ENCODE measurements around the gene MACC1.
"Not testable (repeated sequence)": the region's sequence is repeated elsewhere in the genome, so short reads cannot be mapped to it uniquely, and the experiment has no call there.

MACC1 gene

GRCh38 chr7:20128001-20128400, 89.2 kb downstream of the MACC1 start:
- no peak for DNase-seq (ENCODE audit: extremely low spot score)
- ChIA-PET CTCF (interaction anchor here (1.3 to 2.9 kb wide), 2 partner anchors 12 to 18 kb away, joined by 3 to 11 read pairs; no protein-coding TSS in a partner anchor), POLR2A (no interaction called here)
- TF ChIP-seq CTCF (IDR thresholded peaks at IDR 0.05; ENCODE audit: control extremely low read depth, extremely low read depth, low read depth, missing control alignments): no peak

DNA sequence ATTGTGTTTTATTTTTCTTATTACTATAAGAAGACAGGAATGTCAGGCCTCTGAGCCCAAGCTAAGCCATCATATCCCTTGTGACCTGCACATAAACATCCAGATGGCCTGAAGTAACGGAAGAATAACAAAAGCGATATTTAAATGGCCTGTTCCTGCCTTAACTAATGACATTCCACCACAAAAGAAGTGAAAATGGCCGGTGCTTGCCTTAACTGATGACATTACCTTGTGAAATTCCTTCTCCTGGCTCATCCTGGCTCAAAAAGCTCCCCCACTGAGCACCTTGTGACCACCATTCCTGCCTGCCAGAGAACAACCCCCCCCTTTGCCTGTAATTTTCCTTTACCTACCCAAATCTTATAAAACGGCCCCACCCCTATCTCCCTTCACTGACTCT, 91.1 kb downstream of the MACC1 start:
- CTCF ChIA-PET: interaction anchor here (1.7 kb wide), 1 partner anchor 13 kb away, joined by 4 read pairs; no protein-coding TSS in a partner anchor
- POLR2A ChIA-PET; DNase-seq (ENCODE audit: extremely low spot score): not testable (repeated sequence)

DNA sequence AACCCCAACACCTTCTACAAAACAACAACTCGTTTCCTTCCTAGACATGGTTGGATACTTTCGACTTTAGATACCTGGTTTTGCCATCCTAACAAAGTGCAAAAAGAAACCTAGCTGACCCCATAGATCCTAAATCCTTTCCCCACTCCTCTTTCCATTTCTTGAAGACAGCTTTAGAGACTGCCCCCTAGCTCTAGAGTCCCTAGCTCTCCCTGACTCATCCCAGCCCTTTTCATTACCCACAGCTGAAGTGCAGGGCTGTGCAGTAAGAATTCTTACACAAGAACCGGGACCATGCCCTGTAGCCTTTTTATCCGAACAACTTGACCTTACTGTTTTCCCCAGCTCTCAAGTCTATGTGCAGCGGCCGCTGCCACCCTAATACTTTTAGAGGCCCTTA, 93.1 kb downstream of the MACC1 start:
- CTCF ChIA-PET: interaction anchor here (1.8 kb wide), 1 partner anchor 32 kb away, joined by 4 read pairs; no protein-coding TSS in a partner anchor
- DNase-seq (ENCODE audit: extremely low spot score); POLR2A ChIA-PET: not testable (repeated sequence)

GRCh38 chr7:20122653-20123316, 94.4 kb downstream of the MACC1 start:
- POLR2A ChIA-PET; CTCF ChIA-PET; DNase-seq (ENCODE audit: extremely low spot score): not testable (repeated sequence)

DNA sequence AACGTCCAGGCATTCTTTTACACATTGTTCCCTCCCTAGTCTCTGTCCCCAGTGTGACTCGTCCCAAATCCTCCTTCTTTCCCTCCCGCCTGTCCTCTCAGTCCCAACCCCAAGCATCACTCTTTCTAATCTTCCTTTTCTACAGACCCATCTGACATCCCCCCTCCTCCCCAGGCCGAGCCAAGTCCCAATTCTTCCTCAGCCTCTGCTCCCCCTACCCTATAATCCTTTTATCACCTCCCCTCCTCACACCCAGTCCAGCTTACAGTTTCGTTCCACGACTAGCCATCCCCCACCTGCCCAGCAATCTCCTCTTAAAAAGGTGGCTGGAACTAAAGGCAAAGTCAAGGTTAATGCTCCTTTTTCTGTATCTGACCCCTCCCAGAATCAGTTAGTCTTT, 95.1 kb downstream of the MACC1 start:
- POLR2A ChIA-PET: no interaction called here
- no peak for TF ChIP-seq CTCF (IDR thresholded peaks at IDR 0.05; ENCODE audit: control extremely low read depth, extremely low read depth, low read depth, missing control alignments)

GRCh38 chr7:20121404-20121803, 95.8 kb downstream of the MACC1 start:
- no peak for TF ChIP-seq CTCF (IDR thresholded peaks at IDR 0.05; ENCODE audit: control extremely low read depth, extremely low read depth, low read depth, missing control alignments)
- ChIA-PET POLR2A (no interaction called here), CTCF (no interaction called here)
- no peak for DNase-seq (ENCODE audit: extremely low spot score)

More for the DNA sequence above, 95.1 kb downstream of the MACC1 start:
- CTCF ChIA-PET: no interaction called here
- no peak for DNase-seq (ENCODE audit: extremely low spot score)

- POLR2A ChIA-PET; DNase-seq (ENCODE audit: extremely low spot score): not testable (repeated sequence)
- CTCF ChIA-PET: interaction anchor here (1.3 to 1.7 kb wide), 2 partner anchors 12 to 13 kb away, joined by 3 to 4 read pairs; no protein-coding TSS in a partner anchor
Observed at GRCh38 chr7:20120611-20121168, 96.5 kb downstream of the MACC1 start.

DNA sequence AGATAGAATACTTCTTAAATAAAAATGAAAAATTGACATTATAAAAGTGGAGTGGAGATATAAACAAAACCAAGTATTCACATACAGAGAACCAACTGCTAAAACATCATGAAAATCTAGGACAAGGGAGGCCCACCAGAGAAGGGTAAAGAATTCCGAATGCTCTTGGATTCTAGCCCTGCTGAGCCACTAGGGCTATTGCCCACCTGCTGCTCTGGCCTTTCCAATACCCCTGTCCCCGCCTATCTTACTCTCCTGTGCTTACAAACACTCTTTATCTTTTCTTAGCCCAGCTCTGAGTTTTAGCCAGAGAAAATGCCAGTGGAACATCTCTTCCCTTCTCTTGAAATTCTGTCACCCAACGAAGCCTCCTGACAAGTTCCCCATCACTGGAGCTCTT, 100.3 kb downstream of the MACC1 start:
- no peak for DNase-seq (ENCODE audit: extremely low spot score)
- CTCF ChIA-PET: interaction anchor here (2.5 kb wide), 1 partner anchor 13 kb away, joined by 11 read pairs; no protein-coding TSS in a partner anchor
- POLR2A ChIA-PET: no interaction called here
- TF ChIP-seq CTCF (IDR thresholded peaks at IDR 0.05; ENCODE audit: control extremely low read depth, extremely low read depth, low read depth, missing control alignments): no peak

- TF ChIP-seq CTCF (IDR thresholded peaks at IDR 0.05; ENCODE audit: control extremely low read depth, extremely low read depth, low read depth, missing control alignments): no peak
- DNase-seq (ENCODE audit: extremely low spot score): peak; percentile 41
- CTCF ChIA-PET: interaction anchor here (0.8 to 2.5 kb wide), 6 partner anchors 15 to 360 kb away, joined by 3 to 11 read pairs (median 3); no protein-coding TSS in a partner anchor
- POLR2A ChIA-PET: no interaction called here
Observed at GRCh38 chr7:20114468-20114867, 102.7 kb downstream of the MACC1 start.

All from GM10248 (cell line).